ENCODE results near the gene EHBP1.

The EHBP1 gene

GRCh38 chr2:62939735-62940491 lies 234.4 kb downstream of the EHBP1 start:
- no peak for DNase-seq (ENCODE audit: low read depth in 2 of 2, low spot score in 1 of 2)

GRCh38 chr2:62940697-62941096 lies 235.2 kb downstream of the EHBP1 start:
- DNase-seq (ENCODE audit: low read depth in 2 of 2, low spot score in 1 of 2) = no peak

- DNase-seq (ENCODE audit: low read depth in 2 of 2, low spot score in 1 of 2) = no peak
Measured at GRCh38 chr2:62941413-62941812, 235.9 kb downstream of the EHBP1 start.

- DNase-seq (ENCODE audit: low read depth in 2 of 2, low spot score in 1 of 2) = no peak
Measured at GRCh38 chr2:62944362-62944761, 238.8 kb downstream of the EHBP1 start.

- no peak for DNase-seq (ENCODE audit: low read depth in 2 of 2, low spot score in 1 of 2)
Measured at GRCh38 chr2:62947403-62947802, 241.9 kb downstream of the EHBP1 start.

- no peak for DNase-seq (ENCODE audit: low read depth in 2 of 2, low spot score in 1 of 2)
Measured at GRCh38 chr2:62956651-62957050, 251.1 kb downstream of the EHBP1 start.

- DNase-seq (ENCODE audit: low read depth in 2 of 2, low spot score in 1 of 2) = no peak
Measured at GRCh38 chr2:62958206-62958605, 252.7 kb downstream of the EHBP1 start.

- no peak for DNase-seq (ENCODE audit: low read depth in 2 of 2, low spot score in 1 of 2)
Measured at GRCh38 chr2:62964050-62964449, 258.5 kb downstream of the EHBP1 start.

GRCh38 chr2:62964671-62965070 lies 259.2 kb downstream of the EHBP1 start:
- no peak for DNase-seq (ENCODE audit: low read depth in 2 of 2, low spot score in 1 of 2)

- DNase-seq (ENCODE audit: low read depth in 2 of 2, low spot score in 1 of 2) = no peak
Measured at GRCh38 chr2:62966991-62967390, 261.5 kb downstream of the EHBP1 start.

GRCh38 chr2:62968168-62968567 lies 262.7 kb downstream of the EHBP1 start:
- no peak for DNase-seq (ENCODE audit: low read depth in 2 of 2, low spot score in 1 of 2)

- DNase-seq (ENCODE audit: low read depth in 2 of 2, low spot score in 1 of 2) = no peak
Measured at GRCh38 chr2:62968668-62969067, 263.2 kb downstream of the EHBP1 start.

- DNase-seq (ENCODE audit: low read depth in 2 of 2, low spot score in 1 of 2) = no peak
Measured at GRCh38 chr2:62971936-62972335, 266.4 kb downstream of the EHBP1 start.

- DNase-seq (ENCODE audit: low read depth in 2 of 2, low spot score in 1 of 2) = no peak
Measured at GRCh38 chr2:62972601-62973000, 267.1 kb downstream of the EHBP1 start.

- DNase-seq (ENCODE audit: low read depth in 2 of 2, low spot score in 1 of 2) = no peak
Measured at GRCh38 chr2:62974999-62975398, 269.5 kb downstream of the EHBP1 start.

- DNase-seq (ENCODE audit: low read depth in 2 of 2, low spot score in 1 of 2) = no peak
Measured at GRCh38 chr2:62991605-62992004, 286.1 kb downstream of the EHBP1 start.

- no peak for DNase-seq (ENCODE audit: low read depth in 2 of 2, low spot score in 1 of 2)
Measured at GRCh38 chr2:62992561-62992960, 287.0 kb downstream of the EHBP1 start.

- no peak for DNase-seq (ENCODE audit: low read depth in 2 of 2, low spot score in 1 of 2)
Measured at GRCh38 chr2:62994206-62994605, 288.7 kb downstream of the EHBP1 start.

GRCh38 chr2:62996534-62997186 lies 291.1 kb downstream of the EHBP1 start:
- DNase-seq (ENCODE audit: low read depth in 2 of 2, low spot score in 1 of 2) = no peak

- no peak for DNase-seq (ENCODE audit: low read depth in 2 of 2, low spot score in 1 of 2)
Measured at GRCh38 chr2:62998949-62999348, 293.4 kb downstream of the EHBP1 start.

- no peak for DNase-seq (ENCODE audit: low read depth in 2 of 2, low spot score in 1 of 2)
Measured at GRCh38 chr2:62999905-63000304, 294.4 kb downstream of the EHBP1 start.

- no peak for DNase-seq (ENCODE audit: low read depth in 2 of 2, low spot score in 1 of 2)
Measured at GRCh38 chr2:63000801-63001200, 295.3 kb downstream of the EHBP1 start.

GRCh38 chr2:63001576-63001975 lies 296.1 kb downstream of the EHBP1 start:
- DNase-seq (ENCODE audit: low read depth in 2 of 2, low spot score in 1 of 2) = no peak

Measured in stimulated activated CD8-positive, alpha-beta memory T cell treated with anti-CD3 and anti-CD28 coated beads, Interleukin-4, amount 100 ng/mL, for 1 hour (primary cell).